Measurements from ENCODE around the gene ATP2B3. TPM values are rescaled to one million over a fixed set of nuclear protein-coding genes. Genes with fewer than 3 reads are reported as not detected.

ATP2B3 gene
- polyA plus RNA-seq, 1 donor from 2014 or later: 5.3 TPM

DNA sequence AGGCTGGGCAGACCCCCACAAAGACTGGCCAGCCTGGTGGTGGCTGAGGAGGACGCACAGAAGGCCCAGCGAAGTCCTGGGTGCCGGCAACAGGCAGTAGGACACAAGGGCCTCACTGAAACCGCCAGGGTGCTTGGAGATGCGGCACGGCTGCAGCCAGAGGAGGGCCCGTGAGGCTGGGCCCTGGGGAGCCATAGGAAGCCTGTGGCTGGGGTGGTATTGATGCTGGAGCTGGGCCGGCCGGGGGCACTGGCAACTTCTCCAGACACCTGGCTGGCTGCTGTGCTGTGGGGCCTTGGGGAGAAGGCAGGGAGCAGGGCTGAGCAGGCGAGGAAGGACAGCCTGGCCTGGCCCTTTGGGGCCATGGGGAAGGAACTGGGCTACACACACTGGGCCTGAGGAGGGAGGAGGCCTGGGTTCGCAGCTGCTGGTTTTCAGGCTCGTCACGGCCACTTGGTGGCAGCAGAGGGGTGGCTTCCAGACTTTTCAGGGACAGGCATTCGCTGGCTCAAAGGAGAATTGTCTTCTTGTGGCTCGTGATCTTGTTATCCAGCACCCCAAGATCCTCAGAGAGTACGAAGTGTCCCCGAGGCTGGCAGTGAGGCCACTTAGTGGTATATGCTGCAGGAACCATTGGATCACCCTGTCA, 37.2 kb downstream of the ATP2B3 start:
- Histone ChIP-seq H3K9me3 (ENCODE audit: low read length) (no peaks in the 10 kb centered on the region), H4K20me1 (ENCODE audit: insufficient read depth) (no peaks in the 10 kb centered on the region), H3K9ac (ENCODE audit: low read length) (no peak overlapping the region), H3K4me2 (ENCODE audit: low read length) (no peak overlapping the region), H3K4me3 (ENCODE audit: low read length) (no peak overlapping the region), H2AFZ (ENCODE audit: low read depth, low read length) (no peak overlapping the region), H3K27me3 (ENCODE audit: insufficient read depth, low read depth, low read length) (no peaks in the 10 kb centered on the region), H3K9me2 (ENCODE audit: insufficient read depth, low read length) (no peaks in the 10 kb centered on the region), H3K36me3 (ENCODE audit: insufficient read depth, low read length) (no peaks in the 10 kb centered on the region), H3F3A (ENCODE audit: insufficient read depth, low read length, poor library complexity, severe bottlenecking) (no peaks in the 10 kb centered on the region), H3K27ac (ENCODE audit: low read length) (no peak overlapping the region), H3K79me2 (replicated peaks; ENCODE audit: insufficient read depth, low read length) (no peaks in the 10 kb centered on the region)
- TF ChIP-seq, protein P1, sequence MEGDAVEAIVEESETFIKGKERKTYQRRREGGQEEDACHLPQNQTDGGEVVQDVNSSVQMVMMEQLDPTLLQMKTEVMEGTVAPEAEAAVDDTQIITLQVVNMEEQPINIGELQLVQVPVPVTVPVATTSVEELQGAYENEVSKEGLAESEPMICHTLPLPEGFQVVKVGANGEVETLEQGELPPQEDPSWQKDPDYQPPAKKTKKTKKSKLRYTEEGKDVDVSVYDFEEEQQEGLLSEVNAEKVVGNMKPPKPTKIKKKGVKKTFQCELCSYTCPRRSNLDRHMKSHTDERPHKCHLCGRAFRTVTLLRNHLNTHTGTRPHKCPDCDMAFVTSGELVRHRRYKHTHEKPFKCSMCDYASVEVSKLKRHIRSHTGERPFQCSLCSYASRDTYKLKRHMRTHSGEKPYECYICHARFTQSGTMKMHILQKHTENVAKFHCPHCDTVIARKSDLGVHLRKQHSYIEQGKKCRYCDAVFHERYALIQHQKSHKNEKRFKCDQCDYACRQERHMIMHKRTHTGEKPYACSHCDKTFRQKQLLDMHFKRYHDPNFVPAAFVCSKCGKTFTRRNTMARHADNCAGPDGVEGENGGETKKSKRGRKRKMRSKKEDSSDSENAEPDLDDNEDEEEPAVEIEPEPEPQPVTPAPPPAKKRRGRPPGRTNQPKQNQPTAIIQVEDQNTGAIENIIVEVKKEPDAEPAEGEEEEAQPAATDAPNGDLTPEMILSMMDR (IDR thresholded peaks at IDR 0.05; ENCODE audit: poor library complexity, severe bottlenecking): peak; percentile 76
- no peak for TF ChIP-seq MXI1 (conservative IDR thresholded peaks at IDR 0.05; ENCODE audit: poor library complexity, severe bottlenecking)
- TF ChIP-seq SMC3 (conservative IDR thresholded peaks at IDR 0.05; ENCODE audit: poor library complexity): peak; percentile 78
- peak; percentile 74 for TF ChIP-seq RAD21 (conservative IDR thresholded peaks at IDR 0.05)

DNA sequence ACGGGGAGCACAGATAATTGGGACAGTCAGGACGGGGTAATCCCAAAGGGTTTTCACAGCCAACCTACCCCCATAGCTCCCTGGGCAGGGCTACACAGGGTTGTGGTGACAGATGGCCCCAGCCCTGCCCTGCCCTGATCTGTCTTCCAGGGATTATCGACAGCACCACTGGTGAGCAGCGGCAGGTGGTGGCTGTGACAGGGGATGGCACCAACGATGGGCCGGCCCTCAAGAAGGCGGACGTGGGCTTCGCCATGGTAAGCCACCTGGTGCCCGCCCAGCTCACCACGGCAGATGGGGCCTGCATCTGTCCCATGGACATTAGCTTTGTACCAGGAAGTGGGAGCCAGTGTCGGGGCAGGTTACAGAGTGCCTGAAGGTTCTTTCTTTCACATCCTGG, 39.3 kb downstream of the ATP2B3 start:
- TF ChIP-seq TAF1 (IDR thresholded peaks at IDR 0.05; ENCODE audit: low read depth) (no peak), RAD21 (conservative IDR thresholded peaks at IDR 0.05) (no peak), POLR2AphosphoS5 (IDR thresholded peaks at IDR 0.05) (no peak), EZH2 (IDR thresholded peaks at IDR 0.05; ENCODE audit: borderline replicate concordance, insufficient read depth, low read length, poor library complexity, severe bottlenecking) (no peak), SMC3 (conservative IDR thresholded peaks at IDR 0.05; ENCODE audit: poor library complexity) (no peak), EP300 (conservative IDR thresholded peaks at IDR 0.05; ENCODE audit: poor library complexity, severe bottlenecking) (no peak)
- TF ChIP-seq, protein P1 (IDR thresholded peaks at IDR 0.05; ENCODE audit: poor library complexity, severe bottlenecking): no peak
- TF ChIP-seq, protein P2, sequence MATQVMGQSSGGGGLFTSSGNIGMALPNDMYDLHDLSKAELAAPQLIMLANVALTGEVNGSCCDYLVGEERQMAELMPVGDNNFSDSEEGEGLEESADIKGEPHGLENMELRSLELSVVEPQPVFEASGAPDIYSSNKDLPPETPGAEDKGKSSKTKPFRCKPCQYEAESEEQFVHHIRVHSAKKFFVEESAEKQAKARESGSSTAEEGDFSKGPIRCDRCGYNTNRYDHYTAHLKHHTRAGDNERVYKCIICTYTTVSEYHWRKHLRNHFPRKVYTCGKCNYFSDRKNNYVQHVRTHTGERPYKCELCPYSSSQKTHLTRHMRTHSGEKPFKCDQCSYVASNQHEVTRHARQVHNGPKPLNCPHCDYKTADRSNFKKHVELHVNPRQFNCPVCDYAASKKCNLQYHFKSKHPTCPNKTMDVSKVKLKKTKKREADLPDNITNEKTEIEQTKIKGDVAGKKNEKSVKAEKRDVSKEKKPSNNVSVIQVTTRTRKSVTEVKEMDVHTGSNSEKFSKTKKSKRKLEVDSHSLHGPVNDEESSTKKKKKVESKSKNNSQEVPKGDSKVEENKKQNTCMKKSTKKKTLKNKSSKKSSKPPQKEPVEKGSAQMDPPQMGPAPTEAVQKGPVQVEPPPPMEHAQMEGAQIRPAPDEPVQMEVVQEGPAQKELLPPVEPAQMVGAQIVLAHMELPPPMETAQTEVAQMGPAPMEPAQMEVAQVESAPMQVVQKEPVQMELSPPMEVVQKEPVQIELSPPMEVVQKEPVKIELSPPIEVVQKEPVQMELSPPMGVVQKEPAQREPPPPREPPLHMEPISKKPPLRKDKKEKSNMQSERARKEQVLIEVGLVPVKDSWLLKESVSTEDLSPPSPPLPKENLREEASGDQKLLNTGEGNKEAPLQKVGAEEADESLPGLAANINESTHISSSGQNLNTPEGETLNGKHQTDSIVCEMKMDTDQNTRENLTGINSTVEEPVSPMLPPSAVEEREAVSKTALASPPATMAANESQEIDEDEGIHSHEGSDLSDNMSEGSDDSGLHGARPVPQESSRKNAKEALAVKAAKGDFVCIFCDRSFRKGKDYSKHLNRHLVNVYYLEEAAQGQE (IDR thresholded peaks at IDR 0.05; ENCODE audit: borderline replicate concordance): no peak
- H3K9me2 ChIP-seq (ENCODE audit: insufficient read depth, low read length): no peaks in the 10 kb centered on the region
- H3K27me3 ChIP-seq (ENCODE audit: insufficient read depth, low read depth, low read length): no peaks in the 10 kb centered on the region
- no peaks in the 10 kb centered on the region for H3F3A ChIP-seq (ENCODE audit: insufficient read depth, low read length, poor library complexity, severe bottlenecking)
- H3K4me2 ChIP-seq (ENCODE audit: low read length): no peak overlapping the region
- no peak overlapping the region for H3K27ac ChIP-seq (ENCODE audit: low read length)
- H2AFZ ChIP-seq (ENCODE audit: low read depth, low read length): no peak overlapping the region
- H3K9ac ChIP-seq (ENCODE audit: low read length): no peak overlapping the region
- H3K9me3 ChIP-seq (ENCODE audit: low read length): no peaks in the 10 kb centered on the region
- no peaks in the 10 kb centered on the region for H3K79me2 ChIP-seq (replicated peaks; ENCODE audit: insufficient read depth, low read length)
- no peak overlapping the region for H3K4me3 ChIP-seq (ENCODE audit: low read length)
- H3K36me3 ChIP-seq (ENCODE audit: insufficient read depth, low read length): no peaks in the 10 kb centered on the region
- no peaks in the 10 kb centered on the region for H4K20me1 ChIP-seq (ENCODE audit: insufficient read depth)

All from neural cell (in vitro differentiated cells).